SK-N-MC (cell line): Measurements from ENCODE around the gene PLPPR1.

Source experiments
- EZH2 ChIP-seq: fragments of 200-600 bp; sonication (generic); IDR thresholded peaks from one replicate; pipeline ENCODE4 v1.6.1; 2017; ENCODE audit warnings: antibody characterized with exemption
- POLR2AphosphoS5 ChIP-seq: IDR thresholded peaks from 2 replicates; pipeline ENCODE4 v1.6.1; 2012; ENCODE audit warnings: mild to moderate bottlenecking, low read depth, low read length, borderline replicate concordance

DNA sequence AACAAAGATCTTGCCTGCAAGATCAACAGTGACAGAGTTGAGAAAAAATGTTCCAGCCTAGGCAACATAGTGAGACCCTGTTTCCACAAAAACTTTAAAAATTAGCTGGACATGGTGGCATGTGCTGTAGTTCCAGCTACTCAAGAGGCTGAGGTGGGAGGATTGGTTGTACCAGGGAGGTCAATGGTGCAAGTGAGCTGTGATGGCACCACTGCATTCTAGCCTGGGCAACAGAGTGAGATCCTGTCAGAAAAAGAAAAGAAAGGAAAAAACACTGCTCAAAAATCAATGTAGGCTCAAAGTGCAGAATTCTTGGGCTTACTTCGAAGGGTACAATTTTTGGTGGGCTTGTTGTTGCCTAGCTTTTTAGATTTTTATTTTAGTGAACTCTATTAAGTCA, 145.4 kb downstream of the PLPPR1 start:
- TF ChIP-seq EZH2 (no peak), POLR2AphosphoS5 (no peak)
